GM23338 (cell line): Measurements from ENCODE around the gene CYRIA. TPM values are rescaled to one million over a fixed set of nuclear protein-coding genes. Genes with fewer than 3 reads are reported as not detected.

ENCODE experiments used
- ATAC-seq: fragments of 200-7000 bp; cut with Tn5 transposase; 3 replicates; pipeline ENCODE4 v1.9.1; 2020
- DNase-seq: peaks from one replicate; pipeline ENCODE4 v3.0.0-alpha.2; 2015; ENCODE audit warnings: low spot score
- H2AFZ ChIP-seq: fragments of 200-600 bp; sonication (generic); 2 replicates; pipeline ENCODE4 v1.8.0; 2016; ENCODE audit warnings: antibody characterized with exemption, mild to moderate bottlenecking, moderate library complexity
- H3F3A ChIP-seq: fragments of 200-600 bp; sonication (generic); replicated peaks from 2 replicates; pipeline ENCODE4 v1.8.0; 2017; ENCODE audit warnings: antibody characterized with exemption, mixed run types, low read depth
- H3K27ac ChIP-seq: fragments of 200-600 bp; sonication (generic); 2 replicates; pipeline ENCODE4 v1.6.1; 2016; ENCODE audit warnings: low read depth
- H3K27me3 ChIP-seq: fragments of 200-600 bp; sonication (generic); 2 replicates; pipeline ENCODE4 v1.8.0; 2016; ENCODE audit warnings: mild to moderate bottlenecking, mixed run types, moderate library complexity; ENCODE audit not compliant: insufficient read depth
- H3K36me3 ChIP-seq: fragments of 200-600 bp; sonication (generic); 2 replicates; pipeline ENCODE4 v1.8.0; 2016; ENCODE audit warnings: mild to moderate bottlenecking; ENCODE audit not compliant: insufficient read depth
- H3K4me1 ChIP-seq: fragments of 200-600 bp; sonication (generic); 2 replicates; pipeline ENCODE4 v1.8.0; 2016; ENCODE audit warnings: mild to moderate bottlenecking, moderate library complexity; ENCODE audit not compliant: insufficient read depth
- H3K4me2 ChIP-seq: fragments of 200-600 bp; sonication (generic); 2 replicates; pipeline ENCODE4 v1.7.1; 2017; ENCODE audit warnings: mixed run types
- H3K4me3 ChIP-seq: fragments of 200-600 bp; sonication (generic); 2 replicates; pipeline ENCODE4 v1.6.1; 2016; ENCODE audit warnings: mixed run types
- H3K79me2 ChIP-seq: fragments of 200-600 bp; sonication (generic); replicated peaks from 2 replicates; pipeline ENCODE4 v1.8.0; 2017; ENCODE audit warnings: mild to moderate bottlenecking; ENCODE audit not compliant: insufficient read depth
- H3K9me2 ChIP-seq: fragments of 200-600 bp; sonication (generic); 2 replicates; pipeline ENCODE4 v1.8.0; 2017; ENCODE audit not compliant: insufficient read depth
- H4K20me1 ChIP-seq: fragments of 200-600 bp; sonication (generic); replicated peaks from 2 replicates; pipeline ENCODE4 v1.8.0; 2017; ENCODE audit warnings: mild to moderate bottlenecking; ENCODE audit not compliant: insufficient read depth
- H3K27ac Mint-ChIP-seq: 2 replicates; pipeline ENCODE4 v1.8.0; 2020; ENCODE audit warnings: inconsistent platforms, mild to moderate bottlenecking, moderate library complexity, mixed read lengths
- H3K27me3 Mint-ChIP-seq: 3 replicates; pipeline ENCODE4 v1.8.0; 2022; ENCODE audit warnings: low read depth, mild to moderate bottlenecking, moderate library complexity, mixed read lengths, inconsistent platforms; ENCODE audit not compliant: insufficient read depth, poor library complexity
- H3K36me3 Mint-ChIP-seq: 3 replicates; pipeline ENCODE4 v1.8.0; 2021; ENCODE audit warnings: low read depth, mild to moderate bottlenecking, inconsistent platforms, moderate library complexity, mixed read lengths
- H3K4me1 Mint-ChIP-seq: 3 replicates; pipeline ENCODE4 v1.8.0; 2020; ENCODE audit warnings: mild to moderate bottlenecking, inconsistent platforms, mixed read lengths
- H3K4me3 Mint-ChIP-seq: 3 replicates; pipeline ENCODE4 v1.8.0; 2021; ENCODE audit warnings: moderate library complexity, mild to moderate bottlenecking, inconsistent platforms, mixed read lengths
- H3K9me3 Mint-ChIP-seq: 3 replicates; pipeline ENCODE4 v1.8.0; 2020; ENCODE audit warnings: moderate library complexity, mild to moderate bottlenecking, inconsistent platforms, mixed read lengths
- CREB1 ChIP-seq: fragments of 250-450 bp; sonication (Bioruptor Pico); IDR thresholded peaks from 2 replicates; pipeline ENCODE4 v1.5.0; 2020; ENCODE audit warnings: low read depth, mild to moderate bottlenecking, moderate library complexity
- EZH2phosphoT487 ChIP-seq: fragments of 200-600 bp; sonication (generic); IDR thresholded peaks from one replicate; pipeline ENCODE4 v1.8.1; 2018; ENCODE audit warnings: antibody characterized with exemption; ENCODE audit not compliant: unreplicated experiment
- JUNB ChIP-seq: IDR thresholded peaks from one replicate; pipeline ENCODE4 v1.6.1; 2016; ENCODE audit warnings: antibody characterized with exemption; ENCODE audit not compliant: unreplicated experiment
- NANOG ChIP-seq: IDR thresholded peaks from 2 replicates; pipeline ENCODE4 v1.6.1; 2016; ENCODE audit warnings: antibody characterized with exemption, borderline replicate concordance
- POLR2AphosphoS5 ChIP-seq: IDR thresholded peaks from 2 replicates; pipeline ENCODE4 v1.6.1; 2016; ENCODE audit warnings: antibody characterized with exemption, low read depth
- ZNF114 ChIP-seq: fragments of 250-450 bp; sonication (Bioruptor Pico); IDR thresholded peaks from 2 replicates; pipeline ENCODE4 v1.5.0; 2020; ENCODE audit warnings: mild to moderate bottlenecking, moderate library complexity
- polyA plus RNA-seq: library from polyadenylated mRNA; unstranded; fragments of >200 nt; fragmentation: Nextera tagmentation; extraction: Ambion mirVana; gene quantifications from 2 replicates; pipeline ENCODE4 v1.2.1, GENCODE V29; 2016
- total RNA-seq: library from RNA; depleted of rRNA; stranded (reverse); fragments of >200 nt; shearing (Covaris generic); gene quantifications from 2 replicates; pipeline ENCODE4 v1.2.3, GENCODE V29; 2014
- TF ChIP-seq, protein P1 (sequence below): IDR thresholded peaks from one replicate; pipeline ENCODE4 v1.6.1; 2018; ENCODE audit warnings: antibody characterized with exemption; ENCODE audit not compliant: unreplicated experiment
- TF ChIP-seq, protein P2 (sequence below): IDR thresholded peaks from 2 replicates; pipeline ENCODE4 v1.6.1; 2016; ENCODE audit warnings: antibody characterized with exemption
- TF ChIP-seq, protein P3 (sequence below), 2 experiments: fragments of 200-600 bp in 1 of 2; sonication (generic) in 1 of 2; conservative IDR thresholded peaks; 2 replicates each; pipeline versions ENCODE4 v1.5.1 to v1.6.1; 2016 to 2017; ENCODE audit warnings: antibody characterized with exemption in 2 of 2, low read depth in 2 of 2, mild to moderate bottlenecking in 2 of 2, moderate library complexity in 1 of 2

The CYRIA gene
- total and polyA plus RNA-seq, 2 experiments from 2014 or later, result 3.0 to 5.3 TPM

DNA sequence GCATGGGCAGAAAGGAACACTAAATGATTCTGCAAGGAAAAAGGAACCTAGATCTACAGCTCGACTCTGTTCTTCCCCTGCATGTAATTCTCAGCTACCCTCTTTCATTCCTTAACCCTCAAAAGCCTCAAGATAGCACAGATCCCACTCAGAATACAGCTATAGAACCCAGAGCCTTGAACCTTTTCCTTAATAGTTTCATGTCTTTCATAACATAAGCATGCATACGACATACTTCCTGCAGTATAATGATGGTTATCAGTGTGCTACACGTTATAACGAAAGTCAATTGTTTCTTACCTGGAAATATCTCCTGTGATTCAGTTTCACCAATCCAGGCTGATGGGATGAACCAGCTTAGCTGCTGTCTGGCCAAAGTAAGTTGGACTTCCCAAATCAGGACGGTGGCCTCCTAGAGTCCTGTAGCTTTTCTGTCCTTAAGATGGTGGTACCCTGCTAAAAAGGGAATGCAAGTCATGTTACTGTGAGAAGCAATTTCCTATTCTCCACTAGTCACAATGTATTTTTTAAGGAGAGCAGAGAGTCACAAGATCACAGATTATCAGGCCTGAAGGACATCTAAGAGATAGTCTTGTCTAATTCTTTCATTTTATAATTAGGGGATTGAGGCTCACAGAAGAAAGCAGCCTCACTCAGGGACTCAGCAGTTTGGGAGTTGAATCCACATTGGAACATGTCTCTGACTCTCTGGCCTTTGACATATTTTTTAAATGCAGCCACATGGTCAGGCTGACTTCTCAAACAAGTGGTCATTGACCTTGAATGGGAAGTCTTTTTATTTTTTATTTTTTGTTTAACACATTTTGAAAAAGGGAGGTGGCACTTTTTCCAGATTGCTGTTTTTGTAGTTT, 41.8 kb downstream of the CYRIA start (continued):
- TF ChIP-seq, protein P1, sequence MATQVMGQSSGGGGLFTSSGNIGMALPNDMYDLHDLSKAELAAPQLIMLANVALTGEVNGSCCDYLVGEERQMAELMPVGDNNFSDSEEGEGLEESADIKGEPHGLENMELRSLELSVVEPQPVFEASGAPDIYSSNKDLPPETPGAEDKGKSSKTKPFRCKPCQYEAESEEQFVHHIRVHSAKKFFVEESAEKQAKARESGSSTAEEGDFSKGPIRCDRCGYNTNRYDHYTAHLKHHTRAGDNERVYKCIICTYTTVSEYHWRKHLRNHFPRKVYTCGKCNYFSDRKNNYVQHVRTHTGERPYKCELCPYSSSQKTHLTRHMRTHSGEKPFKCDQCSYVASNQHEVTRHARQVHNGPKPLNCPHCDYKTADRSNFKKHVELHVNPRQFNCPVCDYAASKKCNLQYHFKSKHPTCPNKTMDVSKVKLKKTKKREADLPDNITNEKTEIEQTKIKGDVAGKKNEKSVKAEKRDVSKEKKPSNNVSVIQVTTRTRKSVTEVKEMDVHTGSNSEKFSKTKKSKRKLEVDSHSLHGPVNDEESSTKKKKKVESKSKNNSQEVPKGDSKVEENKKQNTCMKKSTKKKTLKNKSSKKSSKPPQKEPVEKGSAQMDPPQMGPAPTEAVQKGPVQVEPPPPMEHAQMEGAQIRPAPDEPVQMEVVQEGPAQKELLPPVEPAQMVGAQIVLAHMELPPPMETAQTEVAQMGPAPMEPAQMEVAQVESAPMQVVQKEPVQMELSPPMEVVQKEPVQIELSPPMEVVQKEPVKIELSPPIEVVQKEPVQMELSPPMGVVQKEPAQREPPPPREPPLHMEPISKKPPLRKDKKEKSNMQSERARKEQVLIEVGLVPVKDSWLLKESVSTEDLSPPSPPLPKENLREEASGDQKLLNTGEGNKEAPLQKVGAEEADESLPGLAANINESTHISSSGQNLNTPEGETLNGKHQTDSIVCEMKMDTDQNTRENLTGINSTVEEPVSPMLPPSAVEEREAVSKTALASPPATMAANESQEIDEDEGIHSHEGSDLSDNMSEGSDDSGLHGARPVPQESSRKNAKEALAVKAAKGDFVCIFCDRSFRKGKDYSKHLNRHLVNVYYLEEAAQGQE, result no peak
- no peak for TF ChIP-seq NANOG

DNA sequence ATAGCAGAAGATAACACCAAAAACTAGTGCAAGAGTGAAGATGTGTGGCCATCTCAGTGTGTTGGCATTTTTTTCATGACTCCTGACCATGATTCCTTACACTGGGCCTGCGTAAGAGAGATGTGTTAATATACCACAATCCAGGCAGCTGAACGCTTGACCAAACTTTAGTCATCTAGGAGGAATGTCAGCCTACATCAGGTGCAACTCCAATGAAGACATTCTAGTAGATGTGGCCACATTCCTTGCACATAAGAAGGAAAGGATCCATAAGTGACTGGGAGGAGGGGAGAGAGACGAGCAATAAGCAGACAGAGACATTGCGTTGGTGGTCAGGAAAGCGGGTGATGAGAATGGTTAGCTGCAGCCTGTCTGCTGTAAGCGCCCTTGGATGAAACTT, 42.6 kb downstream of the CYRIA start:
- Mint-ChIP-seq H3K9me3 (no peaks in the 10 kb centered on the region), H3K4me1 (peaks cover 28% of the 10 kb centered on the region), H3K4me3 (no peak overlapping the region), H3K27ac (no peak overlapping the region), H3K27me3 (peaks cover 2% of the 10 kb centered on the region), H3K36me3 (no peaks in the 10 kb centered on the region)
- Histone ChIP-seq H3K4me3 (no peak overlapping the region), H3K4me1 (peaks cover 16% of the 10 kb centered on the region), H4K20me1 (no peaks in the 10 kb centered on the region), H2AFZ (no peak overlapping the region), H3K4me2 (no peak overlapping the region), H3F3A (no peaks in the 10 kb centered on the region), H3K36me3 (no peaks in the 10 kb centered on the region), H3K9me2 (no peaks in the 10 kb centered on the region; the same call in 1 of the 2 replicates), H3K79me2 (no peaks in the 10 kb centered on the region), H3K27me3 (no peaks in the 10 kb centered on the region), H3K27ac (no peak overlapping the region)
- no peak for TF ChIP-seq POLR2AphosphoS5
- TF ChIP-seq EZH2phosphoT487, result no peak
- TF ChIP-seq, protein P2, sequence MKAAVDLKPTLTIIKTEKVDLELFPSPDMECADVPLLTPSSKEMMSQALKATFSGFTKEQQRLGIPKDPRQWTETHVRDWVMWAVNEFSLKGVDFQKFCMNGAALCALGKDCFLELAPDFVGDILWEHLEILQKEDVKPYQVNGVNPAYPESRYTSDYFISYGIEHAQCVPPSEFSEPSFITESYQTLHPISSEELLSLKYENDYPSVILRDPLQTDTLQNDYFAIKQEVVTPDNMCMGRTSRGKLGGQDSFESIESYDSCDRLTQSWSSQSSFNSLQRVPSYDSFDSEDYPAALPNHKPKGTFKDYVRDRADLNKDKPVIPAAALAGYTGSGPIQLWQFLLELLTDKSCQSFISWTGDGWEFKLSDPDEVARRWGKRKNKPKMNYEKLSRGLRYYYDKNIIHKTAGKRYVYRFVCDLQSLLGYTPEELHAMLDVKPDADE, result no peak
- no peak for ATAC-seq
- DNase-seq, result no peak

DNA sequence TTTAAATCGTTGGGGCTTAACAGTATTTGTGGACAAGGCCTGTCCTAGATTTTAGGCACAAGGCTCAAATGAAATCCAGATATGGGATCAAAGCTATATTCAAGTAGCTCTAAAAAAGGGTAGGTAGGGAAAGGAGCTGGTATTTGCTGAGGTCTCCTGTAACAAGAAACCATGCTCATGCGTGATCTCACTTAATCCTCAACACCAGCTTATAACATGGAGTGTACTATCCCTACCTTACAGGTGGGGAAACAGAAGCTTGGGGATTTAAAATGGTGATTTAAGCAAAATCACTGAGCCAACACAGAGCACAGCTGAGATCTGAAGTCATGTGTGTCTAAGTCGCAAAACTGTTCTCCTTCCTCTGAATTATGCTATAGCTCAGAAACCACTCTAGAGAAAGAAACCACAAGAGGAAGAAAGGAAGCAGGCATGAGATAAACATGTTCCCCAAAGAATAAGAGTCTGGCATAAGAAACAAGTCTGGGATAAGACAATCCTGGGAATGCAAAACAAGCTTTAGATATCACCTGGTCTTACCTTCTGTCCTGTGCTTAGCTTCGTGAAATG, 43.1 kb downstream of the CYRIA start:
- Histone ChIP-seq H3F3A (no peaks in the 10 kb centered on the region), H3K4me2 (no peak overlapping the region), H3K4me1 (peaks cover 16% of the 10 kb centered on the region), H3K27ac (no peak overlapping the region), H3K36me3 (no peaks in the 10 kb centered on the region), H3K79me2 (no peaks in the 10 kb centered on the region), H4K20me1 (no peaks in the 10 kb centered on the region), H2AFZ (no peak overlapping the region), H3K4me3 (no peak overlapping the region), H3K9me2 (no peaks in the 10 kb centered on the region; the same call in 1 of the 2 replicates), H3K27me3 (no peaks in the 10 kb centered on the region)
- H3K4me1 Mint-ChIP-seq, result peaks cover 34% of the 10 kb centered on the region
- no peak for ATAC-seq
- H3K9me3 Mint-ChIP-seq, result no peaks in the 10 kb centered on the region
- H3K4me3 Mint-ChIP-seq, result no peak overlapping the region
- H3K36me3 Mint-ChIP-seq, result no peaks in the 10 kb centered on the region
- no peak overlapping the region for H3K27ac Mint-ChIP-seq
- no peak for DNase-seq
- H3K27me3 Mint-ChIP-seq, result peaks cover 2% of the 10 kb centered on the region
- TF ChIP-seq JUNB (no peak), NANOG (no peak), EZH2phosphoT487 (no peak), CREB1 (CRISPR knock-in tag) (no peak), ZNF114 (no peak)
- TF ChIP-seq, protein P3, sequence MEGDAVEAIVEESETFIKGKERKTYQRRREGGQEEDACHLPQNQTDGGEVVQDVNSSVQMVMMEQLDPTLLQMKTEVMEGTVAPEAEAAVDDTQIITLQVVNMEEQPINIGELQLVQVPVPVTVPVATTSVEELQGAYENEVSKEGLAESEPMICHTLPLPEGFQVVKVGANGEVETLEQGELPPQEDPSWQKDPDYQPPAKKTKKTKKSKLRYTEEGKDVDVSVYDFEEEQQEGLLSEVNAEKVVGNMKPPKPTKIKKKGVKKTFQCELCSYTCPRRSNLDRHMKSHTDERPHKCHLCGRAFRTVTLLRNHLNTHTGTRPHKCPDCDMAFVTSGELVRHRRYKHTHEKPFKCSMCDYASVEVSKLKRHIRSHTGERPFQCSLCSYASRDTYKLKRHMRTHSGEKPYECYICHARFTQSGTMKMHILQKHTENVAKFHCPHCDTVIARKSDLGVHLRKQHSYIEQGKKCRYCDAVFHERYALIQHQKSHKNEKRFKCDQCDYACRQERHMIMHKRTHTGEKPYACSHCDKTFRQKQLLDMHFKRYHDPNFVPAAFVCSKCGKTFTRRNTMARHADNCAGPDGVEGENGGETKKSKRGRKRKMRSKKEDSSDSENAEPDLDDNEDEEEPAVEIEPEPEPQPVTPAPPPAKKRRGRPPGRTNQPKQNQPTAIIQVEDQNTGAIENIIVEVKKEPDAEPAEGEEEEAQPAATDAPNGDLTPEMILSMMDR (conservative IDR thresholded peaks at IDR 0.05; ENCODE audit: low read depth in 2 of 2), result no peak
- TF ChIP-seq, protein P2, result no peak
- TF ChIP-seq, protein P1, result no peak
